Right lung (tissue), 10 donors: ENCODE data around the gene ABTB2. TPM values are rescaled to one million over a fixed set of nuclear protein-coding genes. Genes with fewer than 3 reads are reported as not detected.
"Not testable (repeated sequence)": the region's sequence is repeated elsewhere in the genome, so short reads cannot be mapped to it uniquely, and the experiment has no call there.

Experiments
- DNase-seq, 2 donors: peaks; one replicate each; pipeline ENCODE4 v3.0.0-alpha.2; 2013
- long read RNA-seq, 8 donors: transcript quantifications; one replicate each; lab custom pipeline, GENCODE V29; 2026
- polyA plus RNA-seq, 5 donors: library from polyadenylated mRNA; unstranded; fragments of 120-200 nt; gene quantifications; one replicate each; pipeline versions ENCODE4 v1.2.1 to v1.2.3, GENCODE V29; 2013; ENCODE audit warnings: inconsistent platforms in 1 of 5, low replicate concordance in 1 of 5; ENCODE audit not compliant: insufficient read length in 5 of 5, insufficient read depth in 1 of 5

The ABTB2 gene
- polyA plus RNA-seq: 1 to 10 TPM; 3.7 to 5.4 (median 4.1) TPM
- long read RNA-seq, donor 1: 0 reads
- long read RNA-seq, donor 2, full-length matches to known transcripts: 1 of 1 reads
- long read RNA-seq, donor 2, partial matches to known transcripts: 0 of 1 reads
- long read RNA-seq, donor 2, other reads (novel, unspliced or antisense): 0 of 1 reads
- long read RNA-seq, donor 3, partial matches to known transcripts: 296 of 296 reads
- long read RNA-seq, donor 3, other reads (novel, unspliced or antisense): 0 of 296 reads
- long read RNA-seq, donor 4: 0 reads
- long read RNA-seq, donor 5: 0 reads
- long read RNA-seq, donor 6, full-length matches to known transcripts: 1 of 1 reads
- long read RNA-seq, donor 6, partial matches to known transcripts: 0 of 1 reads
- long read RNA-seq, donor 6, other reads (novel, unspliced or antisense): 0 of 1 reads
- long read RNA-seq, donor 7, full-length matches to known transcripts: 1 of 332 reads
- long read RNA-seq, donor 7, partial matches to known transcripts: 232 of 332 reads
- long read RNA-seq, donor 7, other reads (novel, unspliced or antisense): 99 of 332 reads
- long read RNA-seq, donor 8: 0 reads

GRCh38 chr11:34357701-34358257 lies at the start of gene ABTB2:
ABTB2 (minus strand) TSS chr11:34358010.
- peak; percentile 97 for DNase-seq

- DNase-seq: no peak
These were observed 49.5 kb upstream of the ABTB2 start for GRCh38 chr11:34407121-34407813.

GRCh38 chr11:34406413-34406812 lies 48.6 kb upstream of the ABTB2 start:
- no peak for DNase-seq

- DNase-seq: no peak
These were observed 47.5 kb upstream of the ABTB2 start for GRCh38 chr11:34405079-34405858.

- no peak for DNase-seq
These were observed 46.5 kb upstream of the ABTB2 start for GRCh38 chr11:34404280-34404679.

GRCh38 chr11:34403431-34403830 lies 45.6 kb upstream of the ABTB2 start:
- DNase-seq: no peak

GRCh38 chr11:34397811-34398210 lies 40.0 kb upstream of the ABTB2 start:
- DNase-seq: no peak

GRCh38 chr11:34397120-34397519 lies 39.3 kb upstream of the ABTB2 start:
- no peak for DNase-seq

GRCh38 chr11:34395916-34396550 lies 38.2 kb upstream of the ABTB2 start:
- no peak for DNase-seq

- no peak for DNase-seq
These were observed 37.0 kb upstream of the ABTB2 start for GRCh38 chr11:34394771-34395300.

GRCh38 chr11:34387653-34388052 lies 29.8 kb upstream of the ABTB2 start:
- DNase-seq: no peak

- DNase-seq: not testable (repeated sequence)
These were observed 28.5 kb upstream of the ABTB2 start for GRCh38 chr11:34386356-34386755.

- DNase-seq: no peak
These were observed 24.9 kb upstream of the ABTB2 start for GRCh38 chr11:34382532-34383276.

GRCh38 chr11:34381775-34382174 lies 24.0 kb upstream of the ABTB2 start:
- DNase-seq: no peak

GRCh38 chr11:34380696-34381095 lies 22.9 kb upstream of the ABTB2 start:
- no peak for DNase-seq

- no peak for DNase-seq
These were observed 21.7 kb upstream of the ABTB2 start for GRCh38 chr11:34379539-34379938.

GRCh38 chr11:34379079-34379478 lies 21.3 kb upstream of the ABTB2 start:
- DNase-seq: no peak

GRCh38 chr11:34373727-34374126 lies 15.9 kb upstream of the ABTB2 start:
- no peak for DNase-seq

GRCh38 chr11:34366522-34366921 lies 8.7 kb upstream of the ABTB2 start:
- DNase-seq: no peak

- no peak for DNase-seq
These were observed 6.3 kb upstream of the ABTB2 start for GRCh38 chr11:34364102-34364501.
